OCI-LY7 (cell line): Measurements from ENCODE around the gene THSD7B. TPM values are rescaled to one million over a fixed set of nuclear protein-coding genes. Genes with fewer than 3 reads are reported as not detected.

ENCODE experiments used
- BruUV-seq: library from RNA; stranded (reverse); fragments of 400-500 nt; replicated peaks from 2 replicates; lab custom pipeline; 2021; lab: Mats Ljungman, UMichigan
- CTCF ChIA-PET: fragments of 300-600 bp; sonication (Branson Sonifier 250); formaldehyde crosslinking; loops from one replicate; lab custom pipeline; 2022; ENCODE audit warnings: antibody characterized with exemption; ENCODE audit not compliant: unreplicated experiment; lab: Charles Lee
- POLR2A ChIA-PET: fragments of 300-600 bp; sonication (Branson Sonifier 250); formaldehyde crosslinking; loops from one replicate; lab custom pipeline; 2022; ENCODE audit warnings: antibody characterized with exemption; lab: Charles Lee
- DNase-seq: peaks from one replicate; pipeline ENCODE4 v3.0.0-alpha.2; 2015; ENCODE audit warnings: low spot score
- H2AFZ ChIP-seq: fragments of 200-600 bp; sonication (generic), shearing (Covaris generic); 2 replicates; pipeline ENCODE4 v1.6.1; 2014; ENCODE audit warnings: mild to moderate bottlenecking, antibody characterized with exemption, low read length, moderate library complexity
- H3K27ac ChIP-seq: fragments of 200-600 bp; sonication (generic); 2 replicates; pipeline ENCODE4 v1.5.1; 2014; ENCODE audit warnings: mixed run types, low read depth, mild to moderate bottlenecking, moderate library complexity, low read length, inconsistent platforms; ENCODE audit not compliant: poor library complexity, severe bottlenecking
- H3K36me3 ChIP-seq: fragments of 200-600 bp; sonication (generic); 2 replicates; pipeline ENCODE4 v1.6.1; 2014; ENCODE audit warnings: mild to moderate bottlenecking, antibody characterized with exemption, low read length, moderate library complexity, mixed read lengths; ENCODE audit not compliant: insufficient read depth
- H3K4me1 ChIP-seq: fragments of 200-600 bp; sonication (generic); 2 replicates; pipeline ENCODE4 v1.5.1; 2014; ENCODE audit warnings: mild to moderate bottlenecking, low read length; ENCODE audit not compliant: insufficient read depth, poor library complexity, severe bottlenecking
- H3K4me2 ChIP-seq: fragments of 200-600 bp; sonication (generic); 2 replicates; pipeline ENCODE4 v1.6.1; 2014; ENCODE audit warnings: mild to moderate bottlenecking, low read length
- H3K4me3 ChIP-seq: fragments of 200-600 bp; sonication (generic); 2 replicates; pipeline ENCODE4 v1.5.1; 2014; ENCODE audit warnings: mild to moderate bottlenecking, low read depth, low read length; ENCODE audit not compliant: poor library complexity, severe bottlenecking
- H3K79me2 ChIP-seq: fragments of 200-600 bp; sonication (generic); 2 replicates; pipeline ENCODE4 v1.6.1; 2016; ENCODE audit warnings: low read depth, mild to moderate bottlenecking, low read length, moderate library complexity, mixed read lengths; ENCODE audit not compliant: insufficient read depth
- H3K9me2 ChIP-seq: fragments of 200-600 bp; sonication (generic); 2 replicates; pipeline ENCODE4 v1.6.1; 2016; ENCODE audit warnings: mild to moderate bottlenecking, low read length, mixed read lengths; ENCODE audit not compliant: insufficient read depth
- H3K9me3 ChIP-seq: fragments of 200-600 bp; sonication (generic); 2 replicates; pipeline ENCODE4 v1.6.1; 2014; ENCODE audit warnings: mild to moderate bottlenecking, mixed run types, low read length, mixed read lengths
- H4K20me1 ChIP-seq: fragments of 200-600 bp; sonication (generic); 2 replicates; pipeline ENCODE4 v1.6.1; 2014; ENCODE audit warnings: mild to moderate bottlenecking, antibody characterized with exemption, low read length, moderate library complexity, mixed read lengths; ENCODE audit not compliant: insufficient read depth
- CTCF ChIP-seq: fragments of 200-600 bp; sonication (generic); conservative IDR thresholded peaks from 2 replicates; pipeline ENCODE4 v1.5.1; 2014; ENCODE audit warnings: mild to moderate bottlenecking, antibody characterized with exemption, low read length, moderate library complexity, mixed read lengths
- EZH2phosphoT487 ChIP-seq: fragments of 200-600 bp; sonication (generic); IDR thresholded peaks from 2 replicates; pipeline ENCODE4 v1.6.1; 2018; ENCODE audit warnings: low read depth, borderline replicate concordance, mild to moderate bottlenecking, mixed run types, antibody characterized with exemption, low read length, moderate library complexity, mixed read lengths
- intact Hi-C: fragments of 100-400 bp; cut with micrococcal nuclease; formaldehyde crosslinking; loops from one replicate; pipeline ENCODE4 v1.10.0; 2022; ENCODE audit not compliant: unreplicated experiment
- total RNA-seq, 2 experiments: library from RNA; depleted of rRNA in 1 of 2; stranded (reverse); fragments of >200 nt in 1 of 2; shearing (Covaris generic) in 1 of 2; gene quantifications; 2 replicates each; pipeline ENCODE4 v1.2.3, GENCODE V29; 2014 to 2022

Gene THSD7B
- total RNA-seq, 2 experiments from 2014 or later: 1.8 TPM

GRCh38 chr2:137167651-137168050 is 402.3 kb downstream of the THSD7B start:
- Histone ChIP-seq H3K4me3 (no peak overlapping the region), H3K4me1 (no peaks in the 10 kb centered on the region), H3K9me3 (no peaks in the 10 kb centered on the region), H3K36me3 (no peaks in the 10 kb centered on the region), H3K4me2 (no peak overlapping the region), H3K27ac (no peak overlapping the region), H3K79me2 (no peaks in the 10 kb centered on the region), H4K20me1 (no peaks in the 10 kb centered on the region), H3K9me2 (no peaks in the 10 kb centered on the region), H2AFZ (no peak overlapping the region)
- no peak for TF ChIP-seq CTCF
- TF ChIP-seq EZH2phosphoT487: no peak
- POLR2A ChIA-PET: no interaction called here
- CTCF ChIA-PET: no interaction called here
- DNase-seq: no peak
- BruUV-seq: no TSS peak
- intact Hi-C loops: no loop called here

GRCh38 chr2:137168552-137168951 is 403.2 kb downstream of the THSD7B start:
- intact Hi-C loops: no loop called here
- no TSS peak for BruUV-seq

More at GRCh38 chr2:137168552-137168951, 403.2 kb downstream of the THSD7B start:
- no peaks in the 10 kb centered on the region for H4K20me1 ChIP-seq
- POLR2A ChIA-PET: interaction anchor here (0.6 kb wide), 2 partner anchors 335 to 1330 kb away, joined by 3 to 4 read pairs; no protein-coding TSS in a partner anchor
- H2AFZ ChIP-seq: no peak overlapping the region
- no peaks in the 10 kb centered on the region for H3K9me2 ChIP-seq
- H3K79me2 ChIP-seq: no peaks in the 10 kb centered on the region
- no peaks in the 10 kb centered on the region for H3K36me3 ChIP-seq
- no peak for DNase-seq
- TF ChIP-seq CTCF (no peak), EZH2phosphoT487 (no peak)
- H3K4me1 ChIP-seq: no peaks in the 10 kb centered on the region
- H3K4me2 ChIP-seq: no peak overlapping the region
- no peak overlapping the region for H3K27ac ChIP-seq
- CTCF ChIA-PET: no interaction called here
- no peaks in the 10 kb centered on the region for H3K9me3 ChIP-seq
- no peak overlapping the region for H3K4me3 ChIP-seq
